GM23248 (cell line): Measurements from ENCODE around the gene PTCD2.

Experiments used
- EZH2 ChIP-seq: fragments of 200-600 bp; sonication (generic); IDR thresholded peaks from 2 replicates; pipeline ENCODE4 v1.6.1; 2018; ENCODE audit warnings: antibody characterized with exemption, mild to moderate bottlenecking; ENCODE audit not compliant: insufficient read depth, poor library complexity, severe bottlenecking
- EZH2phosphoT487 ChIP-seq: fragments of 200-600 bp; sonication (generic); IDR thresholded peaks from 2 replicates; pipeline ENCODE4 v1.6.1; 2018; ENCODE audit warnings: antibody characterized with exemption, moderate library complexity, mild to moderate bottlenecking, low read depth; ENCODE audit not compliant: insufficient read depth

- TF ChIP-seq EZH2phosphoT487 (no peak), EZH2 (no peak)
Observed at GRCh38 chr5:72319976-72320752, at the start of gene PTCD2, which contains the start of gene MRPS27.
